Measurements from ENCODE around the gene TFB2M.
"Not testable (repeated sequence)": the region's sequence is repeated elsewhere in the genome, so short reads cannot be mapped to it uniquely, and the experiment has no call there.

TFB2M gene

DNA sequence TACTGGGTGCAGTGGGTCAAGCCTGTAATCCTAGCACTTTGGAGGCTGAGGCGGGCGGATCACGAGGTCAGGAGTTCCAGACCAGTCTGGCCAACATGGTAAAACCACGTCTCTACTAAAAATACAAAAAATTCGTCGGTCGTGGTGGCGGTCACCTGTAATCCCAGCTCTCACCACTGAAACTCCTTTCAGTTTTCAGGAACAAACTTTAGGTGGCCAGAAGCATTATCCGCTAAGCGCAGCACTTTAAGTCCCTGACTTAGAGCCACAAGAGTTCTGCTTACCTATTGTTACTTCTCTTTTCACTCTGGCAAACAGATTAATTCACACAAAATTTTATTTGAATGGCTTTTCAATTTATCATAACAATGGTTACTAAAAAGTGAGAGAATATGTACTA is 5.2 kb downstream of the TFB2M start:
- not testable (repeated sequence) for H3K4me3 ChIP-seq (ENCODE audit: low read depth in 1 of 5, low read length in 5 of 5); H3K27ac ChIP-seq (ENCODE audit: low read depth, low read length); H3K9ac ChIP-seq (ENCODE audit: low read length in 5 of 5); H3K27me3 ChIP-seq (ENCODE audit: control insufficient read depth in 5 of 5, insufficient read depth in 4 of 5, low read length in 5 of 5); H3K9me3 ChIP-seq (ENCODE audit: control insufficient read depth in 5 of 5, low read length in 5 of 5)
- peaks cover 10 to 48% (median 30%) of the 10 kb centered on the region in 5 donors for H3K36me3 ChIP-seq (ENCODE audit: control insufficient read depth in 5 of 5, insufficient read depth in 5 of 5, low read length in 5 of 5)
- H3K4me1 ChIP-seq (ENCODE audit: control insufficient read depth in 5 of 5, insufficient read depth in 5 of 5, low read length in 5 of 5): peaks cover 2 to 19% (median 17%) of the 10 kb centered on the region in 5 donors

DNA sequence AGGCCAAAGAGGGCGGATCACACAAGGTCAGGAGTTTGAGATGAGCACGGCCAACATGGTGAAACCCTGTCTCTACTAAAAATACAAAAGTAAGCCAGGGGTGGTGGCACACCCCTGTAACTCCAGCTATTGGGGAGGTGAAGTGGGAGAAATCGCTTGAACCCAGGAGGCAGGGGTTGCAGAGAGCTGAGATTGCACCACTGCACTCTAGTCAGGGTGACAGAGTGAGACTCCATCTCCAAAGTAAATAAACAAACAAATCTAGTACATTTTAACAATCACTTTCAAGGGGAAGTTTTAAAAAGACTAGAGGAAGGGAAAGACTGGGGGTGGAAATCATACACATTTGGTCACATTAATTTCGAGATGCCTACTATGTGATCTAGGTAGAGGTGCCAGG is 6.8 kb downstream of the TFB2M start:
- Histone ChIP-seq H3K4me3 (ENCODE audit: low read depth in 1 of 5, low read length in 5 of 5) (no peak overlapping the region), H3K27ac (ENCODE audit: low read depth, low read length) (no peak overlapping the region), H3K27me3 (ENCODE audit: control insufficient read depth in 5 of 5, insufficient read depth in 4 of 5, low read length in 5 of 5) (no peaks in the 10 kb centered on the region), H3K36me3 (ENCODE audit: control insufficient read depth in 5 of 5, insufficient read depth in 5 of 5, low read length in 5 of 5) (peaks cover 16 to 59% (median 39%) of the 10 kb centered on the region in 5 donors), H3K9me3 (ENCODE audit: control insufficient read depth in 5 of 5, low read length in 5 of 5) (no peaks in the 10 kb centered on the region), H3K4me1 (ENCODE audit: control insufficient read depth in 5 of 5, insufficient read depth in 5 of 5, low read length in 5 of 5) (peaks cover 0 to 4% (median 2%) of the 10 kb centered on the region in 5 donors), H3K9ac (ENCODE audit: low read length in 5 of 5) (no peak overlapping the region)

GRCh38 chr1:246558041-246558440 is 8.0 kb downstream of the TFB2M start:
- Histone ChIP-seq H3K4me3 (ENCODE audit: low read depth in 1 of 5, low read length in 5 of 5) (no peak overlapping the region), H3K4me1 (ENCODE audit: control insufficient read depth in 5 of 5, insufficient read depth in 5 of 5, low read length in 5 of 5) (no peaks in the 10 kb centered on the region), H3K27ac (ENCODE audit: low read depth, low read length) (no peak overlapping the region), H3K9ac (ENCODE audit: low read length in 5 of 5) (no peak overlapping the region), H3K9me3 (ENCODE audit: control insufficient read depth in 5 of 5, low read length in 5 of 5) (no peaks in the 10 kb centered on the region), H3K36me3 (ENCODE audit: control insufficient read depth in 5 of 5, insufficient read depth in 5 of 5, low read length in 5 of 5) (peaks cover 21 to 67% (median 42%) of the 10 kb centered on the region in 5 donors), H3K27me3 (ENCODE audit: control insufficient read depth in 5 of 5, insufficient read depth in 4 of 5, low read length in 5 of 5) (no peaks in the 10 kb centered on the region)

DNA sequence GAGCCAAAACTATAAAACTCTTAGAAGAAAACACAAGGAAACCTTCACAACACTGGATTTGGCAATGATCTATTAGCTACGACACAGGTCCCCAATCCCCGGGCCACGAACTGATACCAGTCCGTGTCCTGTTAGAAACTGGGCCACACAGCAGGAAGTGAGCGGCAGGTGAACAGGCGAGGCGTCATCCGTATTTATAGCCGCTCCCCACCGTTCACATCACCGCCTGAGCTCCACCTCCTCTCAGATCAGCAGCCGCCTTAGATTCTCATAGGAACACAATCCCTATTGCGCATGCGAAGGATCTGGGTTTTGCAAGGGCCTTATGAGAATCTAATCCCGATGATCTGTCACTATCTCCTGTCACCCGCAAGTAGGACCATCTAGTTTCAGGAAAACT is 11.9 kb downstream of the TFB2M start:
- no peak overlapping the region for H3K4me3 ChIP-seq (ENCODE audit: low read depth in 1 of 5, low read length in 5 of 5)
- H3K9me3 ChIP-seq (ENCODE audit: control insufficient read depth in 5 of 5, low read length in 5 of 5): no peaks in the 10 kb centered on the region
- H3K36me3 ChIP-seq (ENCODE audit: control insufficient read depth in 5 of 5, insufficient read depth in 5 of 5, low read length in 5 of 5): peaks cover 27 to 77% (median 56%) of the 10 kb centered on the region in 5 donors
- H3K27ac ChIP-seq (ENCODE audit: low read depth, low read length): no peak overlapping the region
- H3K4me1 ChIP-seq (ENCODE audit: control insufficient read depth in 5 of 5, insufficient read depth in 5 of 5, low read length in 5 of 5): peaks cover 0 to 2% (median 0%) of the 10 kb centered on the region in 5 donors
- H3K9ac ChIP-seq (ENCODE audit: low read length in 5 of 5): no peak overlapping the region
- H3K27me3 ChIP-seq (ENCODE audit: control insufficient read depth in 5 of 5, insufficient read depth in 4 of 5, low read length in 5 of 5): no peaks in the 10 kb centered on the region

DNA sequence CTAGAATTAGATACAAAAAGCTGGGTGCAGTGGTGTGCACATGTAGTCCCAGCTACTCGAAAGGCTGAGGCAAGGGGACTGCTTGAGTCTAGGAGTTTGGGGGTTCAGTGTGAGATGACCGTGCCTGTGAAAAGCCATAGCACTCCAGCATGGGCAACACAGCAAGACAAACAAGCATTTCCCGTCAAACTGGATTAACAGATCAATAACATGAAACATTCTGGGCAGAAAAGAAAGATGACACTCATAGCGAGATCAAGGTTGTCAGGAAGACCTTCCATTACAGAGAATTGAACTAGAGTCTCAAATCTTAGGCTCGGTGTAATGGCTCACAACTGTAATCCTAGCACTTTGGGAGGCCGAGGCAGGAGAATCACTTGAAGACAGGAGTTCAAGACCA is 14.0 kb downstream of the TFB2M start:
- H3K27me3 ChIP-seq (ENCODE audit: control insufficient read depth in 5 of 5, insufficient read depth in 4 of 5, low read length in 5 of 5): no peaks in the 10 kb centered on the region
- H3K9ac ChIP-seq (ENCODE audit: low read length in 5 of 5): no peak overlapping the region
- H3K9me3 ChIP-seq (ENCODE audit: control insufficient read depth in 5 of 5, low read length in 5 of 5): no peaks in the 10 kb centered on the region
- H3K36me3 ChIP-seq (ENCODE audit: control insufficient read depth in 5 of 5, insufficient read depth in 5 of 5, low read length in 5 of 5): peaks cover 33 to 78% (median 60%) of the 10 kb centered on the region in 5 donors
- H3K27ac ChIP-seq (ENCODE audit: low read depth, low read length): no peak overlapping the region
- H3K4me3 ChIP-seq (ENCODE audit: low read depth in 1 of 5, low read length in 5 of 5): no peak overlapping the region
- H3K4me1 ChIP-seq (ENCODE audit: control insufficient read depth in 5 of 5, insufficient read depth in 5 of 5, low read length in 5 of 5): peaks cover 0 to 2% (median 0%) of the 10 kb centered on the region in 5 donors

GRCh38 chr1:246550402-246550801 is 15.7 kb downstream of the TFB2M start:
- Histone ChIP-seq H3K4me1 (ENCODE audit: control insufficient read depth in 5 of 5, insufficient read depth in 5 of 5, low read length in 5 of 5) (peaks cover 0 to 2% (median 0%) of the 10 kb centered on the region in 5 donors), H3K27me3 (ENCODE audit: control insufficient read depth in 5 of 5, insufficient read depth in 4 of 5, low read length in 5 of 5) (no peaks in the 10 kb centered on the region), H3K9ac (ENCODE audit: low read length in 5 of 5) (no peak overlapping the region), H3K4me3 (ENCODE audit: low read depth in 1 of 5, low read length in 5 of 5) (no peak overlapping the region), H3K27ac (ENCODE audit: low read depth, low read length) (no peak overlapping the region), H3K9me3 (ENCODE audit: control insufficient read depth in 5 of 5, low read length in 5 of 5) (no peaks in the 10 kb centered on the region), H3K36me3 (ENCODE audit: control insufficient read depth in 5 of 5, insufficient read depth in 5 of 5, low read length in 5 of 5) (peaks cover 25 to 74% (median 55%) of the 10 kb centered on the region in 5 donors)

- peaks cover 0 to 2% (median 0%) of the 10 kb centered on the region in 5 donors for H3K4me1 ChIP-seq (ENCODE audit: control insufficient read depth in 5 of 5, insufficient read depth in 5 of 5, low read length in 5 of 5)
- peaks cover 21 to 75% (median 55%) of the 10 kb centered on the region in 5 donors for H3K36me3 ChIP-seq (ENCODE audit: control insufficient read depth in 5 of 5, insufficient read depth in 5 of 5, low read length in 5 of 5)
- no peaks in the 10 kb centered on the region for H3K27me3 ChIP-seq (ENCODE audit: control insufficient read depth in 5 of 5, insufficient read depth in 4 of 5, low read length in 5 of 5)
Observed at GRCh38 chr1:246549665-246550064, 16.4 kb downstream of the TFB2M start.

GRCh38 chr1:246544001-246544400 is 22.1 kb downstream of the TFB2M start:
- H3K27ac ChIP-seq (ENCODE audit: low read depth, low read length): no peak overlapping the region
- H3K9ac ChIP-seq (ENCODE audit: low read length in 5 of 5): no peak overlapping the region
- no peaks in the 10 kb centered on the region for H3K4me1 ChIP-seq (ENCODE audit: control insufficient read depth in 5 of 5, insufficient read depth in 5 of 5, low read length in 5 of 5)
- no peaks in the 10 kb centered on the region for H3K9me3 ChIP-seq (ENCODE audit: control insufficient read depth in 5 of 5, low read length in 5 of 5)
- H3K36me3 ChIP-seq (ENCODE audit: control insufficient read depth in 5 of 5, insufficient read depth in 5 of 5, low read length in 5 of 5): peaks cover 36 to 79% (median 63%) of the 10 kb centered on the region in 5 donors
- no peaks in the 10 kb centered on the region for H3K27me3 ChIP-seq (ENCODE audit: control insufficient read depth in 5 of 5, insufficient read depth in 4 of 5, low read length in 5 of 5)
- no peak overlapping the region for H3K4me3 ChIP-seq (ENCODE audit: low read depth in 1 of 5, low read length in 5 of 5)

More at GRCh38 chr1:246549665-246550064, 16.4 kb downstream of the TFB2M start:
- Histone ChIP-seq H3K4me3 (ENCODE audit: low read depth in 1 of 5, low read length in 5 of 5) (no peak overlapping the region), H3K27ac (ENCODE audit: low read depth, low read length) (no peak overlapping the region), H3K9ac (ENCODE audit: low read length in 5 of 5) (no peak overlapping the region), H3K9me3 (ENCODE audit: control insufficient read depth in 5 of 5, low read length in 5 of 5) (no peaks in the 10 kb centered on the region)

DNA sequence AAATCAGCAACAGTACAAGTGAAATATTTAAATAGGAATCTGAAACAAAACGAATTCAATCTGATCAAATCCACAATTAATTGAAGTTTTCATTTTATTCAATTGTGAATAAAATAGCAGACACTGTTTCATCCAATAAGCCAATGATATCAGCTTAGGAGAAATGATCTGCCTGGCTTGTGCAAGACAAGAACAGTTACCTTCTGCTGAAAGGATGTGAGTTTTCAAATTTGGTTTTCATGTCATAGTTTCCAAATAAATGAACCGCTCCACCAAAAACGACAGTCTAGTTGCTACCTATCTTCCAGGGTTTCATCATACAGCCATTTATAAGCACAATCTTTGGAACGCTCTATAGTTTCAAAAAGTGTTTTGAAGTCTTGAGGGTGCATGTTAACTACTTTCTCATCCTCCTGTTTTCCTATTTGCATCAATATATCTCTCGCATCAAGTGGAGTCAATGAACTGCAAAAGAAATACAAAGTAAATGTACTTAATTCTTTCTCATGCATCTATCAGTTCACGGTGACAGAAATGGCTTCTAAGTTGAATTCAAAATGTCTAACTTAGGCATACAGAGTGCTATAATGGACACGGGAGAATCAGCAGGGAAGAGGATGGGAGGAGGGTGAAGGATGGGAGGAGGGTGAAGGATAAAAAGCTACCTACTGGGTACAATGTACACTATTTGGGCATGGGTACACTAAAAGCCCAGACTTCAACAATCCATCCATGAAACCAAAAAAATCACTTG is 25.1 kb downstream of the TFB2M start:
- Histone ChIP-seq H3K36me3 (ENCODE audit: control insufficient read depth in 5 of 5, insufficient read depth in 5 of 5, low read length in 5 of 5) (peaks cover 32 to 62% (median 52%) of the 10 kb centered on the region in 5 donors), H3K9ac (ENCODE audit: low read length in 5 of 5) (no peak overlapping the region), H3K9me3 (ENCODE audit: control insufficient read depth in 5 of 5, low read length in 5 of 5) (no peaks in the 10 kb centered on the region), H3K4me1 (ENCODE audit: control insufficient read depth in 5 of 5, insufficient read depth in 5 of 5, low read length in 5 of 5) (no peaks in the 10 kb centered on the region), H3K4me3 (ENCODE audit: low read depth in 1 of 5, low read length in 5 of 5) (no peak overlapping the region), H3K27ac (ENCODE audit: low read depth, low read length) (no peak overlapping the region), H3K27me3 (ENCODE audit: control insufficient read depth in 5 of 5, insufficient read depth in 4 of 5, low read length in 5 of 5) (no peaks in the 10 kb centered on the region)

DNA sequence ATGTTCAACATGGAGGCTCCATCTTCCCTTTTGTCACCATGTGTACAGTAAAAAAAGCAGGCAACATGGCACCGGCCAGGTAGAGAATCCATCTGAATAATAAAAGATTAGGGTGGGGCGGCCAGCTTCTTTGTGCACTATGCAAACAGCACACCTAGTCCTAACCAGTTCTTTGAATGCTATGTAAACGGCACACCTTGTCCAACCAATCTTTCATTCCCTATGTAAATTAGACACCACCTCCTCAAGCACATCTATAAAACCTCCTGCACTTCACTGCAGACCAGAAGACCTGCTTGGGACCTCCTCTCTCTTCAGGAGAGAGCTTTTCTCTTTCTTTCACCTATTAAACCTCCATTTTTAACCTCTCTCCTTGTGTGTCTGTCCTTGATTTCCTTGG is 28.2 kb downstream of the TFB2M start:
- Histone ChIP-seq H3K9me3 (ENCODE audit: control insufficient read depth in 5 of 5, low read length in 5 of 5) (no peaks in the 10 kb centered on the region), H3K4me1 (ENCODE audit: control insufficient read depth in 5 of 5, insufficient read depth in 5 of 5, low read length in 5 of 5) (no peaks in the 10 kb centered on the region), H3K27me3 (ENCODE audit: control insufficient read depth in 5 of 5, insufficient read depth in 4 of 5, low read length in 5 of 5) (no peaks in the 10 kb centered on the region), H3K9ac (ENCODE audit: low read length in 5 of 5) (no peak overlapping the region), H3K4me3 (ENCODE audit: low read depth in 1 of 5, low read length in 5 of 5) (no peak overlapping the region), H3K27ac (ENCODE audit: low read depth, low read length) (no peak overlapping the region), H3K36me3 (ENCODE audit: control insufficient read depth in 5 of 5, insufficient read depth in 5 of 5, low read length in 5 of 5) (peaks cover 20 to 33% (median 27%) of the 10 kb centered on the region in 5 donors)
